Effector memory CD4-positive, alpha-beta T cell (primary cell): ENCODE results near the gene SNTG2.
"Not testable (repeated sequence)": the region's sequence is repeated elsewhere in the genome, so short reads cannot be mapped to it uniquely, and the experiment has no call there.

Source experiments
- DNase-seq, 3 donors: peaks; one replicate each; pipeline ENCODE4 v3.0.0-alpha.2; 2020
- H3K27ac ChIP-seq: 2 replicates; pipeline ENCODE4 v1.7.0; 2013; ENCODE audit warnings: mild to moderate bottlenecking, low read length, moderate library complexity; ENCODE audit not compliant: insufficient read depth, poor library complexity, severe bottlenecking
- H3K27me3 ChIP-seq: replicated peaks from 2 replicates; pipeline ENCODE4 v1.7.0; 2013; ENCODE audit warnings: mild to moderate bottlenecking, low read length; ENCODE audit not compliant: insufficient read depth, control insufficient read depth, poor library complexity, severe bottlenecking
- H3K36me3 ChIP-seq: 2 replicates; pipeline ENCODE4 v1.7.0; 2013; ENCODE audit warnings: mild to moderate bottlenecking, low read length, moderate library complexity; ENCODE audit not compliant: control insufficient read depth, insufficient read depth
- H3K4me1 ChIP-seq: 2 replicates; pipeline ENCODE4 v1.7.0; 2013; ENCODE audit warnings: low read length, mild to moderate bottlenecking; ENCODE audit not compliant: control insufficient read depth, insufficient read depth, poor library complexity, severe bottlenecking
- H3K4me3 ChIP-seq: 2 replicates; pipeline ENCODE4 v1.7.0; 2013; ENCODE audit warnings: low read length, low read depth, mild to moderate bottlenecking; ENCODE audit not compliant: insufficient read depth, poor library complexity, severe bottlenecking
- H3K9me3 ChIP-seq: 2 replicates; pipeline ENCODE4 v1.7.0; 2013; ENCODE audit warnings: mild to moderate bottlenecking, low read length, moderate library complexity; ENCODE audit not compliant: control insufficient read depth

Gene SNTG2

GRCh38 chr2:1079873-1080799, 129.5 kb downstream of the SNTG2 start:
- Histone ChIP-seq H3K36me3 (no peaks in the 10 kb centered on the region), H3K27me3 (no peaks in the 10 kb centered on the region), H3K4me1 (no peaks in the 10 kb centered on the region), H3K4me3 (no peak overlapping the region), H3K27ac (no peak overlapping the region), H3K9me3 (no peaks in the 10 kb centered on the region)
- no peak for DNase-seq

- Histone ChIP-seq H3K27me3 (no peaks in the 10 kb centered on the region), H3K9me3 (no peaks in the 10 kb centered on the region), H3K4me1 (no peaks in the 10 kb centered on the region), H3K36me3 (no peaks in the 10 kb centered on the region), H3K4me3 (no peak overlapping the region), H3K27ac (no peak overlapping the region)
- no peak for DNase-seq
These were observed 131.0 kb downstream of the SNTG2 start for GRCh38 chr2:1081451-1082225.

- Histone ChIP-seq H3K27me3 (no peaks in the 10 kb centered on the region), H3K9me3 (no peaks in the 10 kb centered on the region), H3K36me3 (no peaks in the 10 kb centered on the region), H3K4me3 (no peak overlapping the region), H3K27ac (no peak overlapping the region), H3K4me1 (no peaks in the 10 kb centered on the region)
- no peak for DNase-seq
These were observed 132.0 kb downstream of the SNTG2 start for GRCh38 chr2:1082456-1083205.

- Histone ChIP-seq H3K36me3 (no peaks in the 10 kb centered on the region), H3K27me3 (no peaks in the 10 kb centered on the region), H3K27ac (no peak overlapping the region), H3K4me3 (no peak overlapping the region), H3K9me3 (no peaks in the 10 kb centered on the region), H3K4me1 (no peaks in the 10 kb centered on the region)
- no peak for DNase-seq
These were observed 137.7 kb downstream of the SNTG2 start for GRCh38 chr2:1088192-1088860.

- Histone ChIP-seq H3K9me3 (no peaks in the 10 kb centered on the region), H3K27me3 (no peaks in the 10 kb centered on the region), H3K4me1 (no peaks in the 10 kb centered on the region), H3K27ac (no peak overlapping the region), H3K36me3 (no peaks in the 10 kb centered on the region), H3K4me3 (no peak overlapping the region)
- DNase-seq: no peak
These were observed 138.3 kb downstream of the SNTG2 start for GRCh38 chr2:1088940-1089339.

- no peaks in the 10 kb centered on the region for H3K4me1 ChIP-seq
- no peak overlapping the region for H3K4me3 ChIP-seq
- H3K9me3 ChIP-seq: no peaks in the 10 kb centered on the region
- H3K27ac ChIP-seq: no peak overlapping the region
- no peaks in the 10 kb centered on the region for H3K27me3 ChIP-seq
- DNase-seq: no peak
- no peaks in the 10 kb centered on the region for H3K36me3 ChIP-seq
These were observed 141.4 kb downstream of the SNTG2 start for GRCh38 chr2:1091895-1092585.

GRCh38 chr2:1093668-1094067, 143.0 kb downstream of the SNTG2 start:
- not testable (repeated sequence) for H3K4me3 ChIP-seq, H3K4me1 ChIP-seq, H3K27me3 ChIP-seq, H3K9me3 ChIP-seq, H3K36me3 ChIP-seq, DNase-seq, H3K27ac ChIP-seq

- H3K27me3 ChIP-seq: no peaks in the 10 kb centered on the region
- no peaks in the 10 kb centered on the region for H3K9me3 ChIP-seq
- DNase-seq: no peak
- no peaks in the 10 kb centered on the region for H3K36me3 ChIP-seq
- H3K27ac ChIP-seq: no peak overlapping the region
- no peaks in the 10 kb centered on the region for H3K4me1 ChIP-seq
- no peak overlapping the region for H3K4me3 ChIP-seq
These were observed 146.5 kb downstream of the SNTG2 start for GRCh38 chr2:1097101-1097500.

- H3K9me3 ChIP-seq: no peaks in the 10 kb centered on the region
These were observed 148.8 kb downstream of the SNTG2 start for GRCh38 chr2:1099418-1099817.

More at GRCh38 chr2:1099418-1099817, 148.8 kb downstream of the SNTG2 start:
- Histone ChIP-seq H3K4me3 (no peak overlapping the region), H3K27me3 (no peaks in the 10 kb centered on the region), H3K36me3 (no peaks in the 10 kb centered on the region), H3K4me1 (no peaks in the 10 kb centered on the region), H3K27ac (no peak overlapping the region)
- no peak for DNase-seq
